IPS-18a (cell line): ENCODE results near the gene FBLL1.
A peak's percentile ranks its signal among the peaks of the same experiment; 100 is the strongest.
"Not testable (repeated sequence)": the region's sequence is repeated elsewhere in the genome, so short reads cannot be mapped to it uniquely, and the experiment has no call there.

Experiments
- H3K27ac ChIP-seq: one replicate; pipeline ENCODE4 v1.5.1; 2013; ENCODE audit warnings: low read length
- H3K27me3 ChIP-seq: one replicate; pipeline ENCODE4 v1.6.1; 2013; ENCODE audit warnings: mild to moderate bottlenecking, low read length; ENCODE audit not compliant: control insufficient read depth, insufficient read depth
- H3K36me3 ChIP-seq: one replicate; pipeline ENCODE4 v1.6.1; 2013; ENCODE audit warnings: low read depth, low read length; ENCODE audit not compliant: control insufficient read depth
- H3K4me1 ChIP-seq: one replicate; pipeline ENCODE4 v1.6.1; 2013; ENCODE audit warnings: low read depth, low read length; ENCODE audit not compliant: control insufficient read depth
- H3K4me3 ChIP-seq: one replicate; pipeline ENCODE4 v1.5.1; 2013; ENCODE audit warnings: low read length
- H3K9ac ChIP-seq: one replicate; pipeline ENCODE4 v1.6.1; 2013; ENCODE audit warnings: mild to moderate bottlenecking, low read length, moderate library complexity
- H3K9me3 ChIP-seq: one replicate; pipeline ENCODE4 v1.6.1; 2013; ENCODE audit warnings: low read depth, low read length; ENCODE audit not compliant: control insufficient read depth

Gene FBLL1

GRCh38 chr5:168562279-168562678 lies 33.2 kb downstream of the FBLL1 start:
- Histone ChIP-seq H3K9ac (no peak overlapping the region), H3K27ac (no peak overlapping the region), H3K9me3 (no peaks in the 10 kb centered on the region), H3K4me1 (no peaks in the 10 kb centered on the region), H3K36me3 (peaks cover 84% of the 10 kb centered on the region), H3K27me3 (no peaks in the 10 kb centered on the region), H3K4me3 (no peak overlapping the region)

- Histone ChIP-seq H3K27ac (no peak overlapping the region), H3K4me1 (no peaks in the 10 kb centered on the region), H3K27me3 (no peaks in the 10 kb centered on the region), H3K9me3 (no peaks in the 10 kb centered on the region), H3K36me3 (peaks cover 79% of the 10 kb centered on the region), H3K4me3 (no peak overlapping the region), H3K9ac (no peak overlapping the region)
These were observed 34.9 kb downstream of the FBLL1 start for GRCh38 chr5:168563959-168564358.

- H3K9ac ChIP-seq, result no peak overlapping the region
- H3K27me3 ChIP-seq, result no peaks in the 10 kb centered on the region
- H3K4me1 ChIP-seq, result no peaks in the 10 kb centered on the region
- H3K36me3 ChIP-seq, result peaks cover 36% of the 10 kb centered on the region
- H3K9me3 ChIP-seq, result no peaks in the 10 kb centered on the region
- H3K27ac ChIP-seq, result no peak overlapping the region
- H3K4me3 ChIP-seq, result no peak overlapping the region
These were observed 39.6 kb downstream of the FBLL1 start for GRCh38 chr5:168568738-168569137.

- no peak overlapping the region for H3K27ac ChIP-seq
- peaks cover under 1% of the 10 kb centered on the region for H3K4me1 ChIP-seq
- H3K4me3 ChIP-seq, result no peak overlapping the region
- peaks cover 19% of the 10 kb centered on the region for H3K36me3 ChIP-seq
- no peak overlapping the region for H3K9ac ChIP-seq
- no peaks in the 10 kb centered on the region for H3K27me3 ChIP-seq
- no peaks in the 10 kb centered on the region for H3K9me3 ChIP-seq
These were observed 41.6 kb downstream of the FBLL1 start for GRCh38 chr5:168570490-168571328.

- H3K9me3 ChIP-seq, H3K36me3 ChIP-seq, H3K4me3 ChIP-seq, H3K27me3 ChIP-seq, H3K27ac ChIP-seq, H3K9ac ChIP-seq: not testable (repeated sequence)
- H3K4me1 ChIP-seq, result peaks cover 16% of the 10 kb centered on the region
These were observed 44.6 kb downstream of the FBLL1 start for GRCh38 chr5:168573663-168574062.

GRCh38 chr5:168574156-168574555 lies 45.1 kb downstream of the FBLL1 start:
- not testable (repeated sequence) for H3K27ac ChIP-seq, H3K27me3 ChIP-seq, H3K9me3 ChIP-seq, H3K4me3 ChIP-seq, H3K9ac ChIP-seq, H3K36me3 ChIP-seq
- peaks cover 16% of the 10 kb centered on the region for H3K4me1 ChIP-seq

GRCh38 chr5:168575391-168576372 lies 46.6 kb downstream of the FBLL1 start:
- Histone ChIP-seq H3K27me3 (no peaks in the 10 kb centered on the region), H3K27ac (no peak overlapping the region), H3K4me3 (peak overlapping the region; percentile 16), H3K4me1 (peaks cover 24% of the 10 kb centered on the region), H3K36me3 (peaks cover 4% of the 10 kb centered on the region), H3K9ac (no peak overlapping the region), H3K9me3 (no peaks in the 10 kb centered on the region)

GRCh38 chr5:168578006-168578405 lies 48.9 kb downstream of the FBLL1 start:
- Histone ChIP-seq H3K36me3 (peaks cover 4% of the 10 kb centered on the region), H3K9ac (peak overlapping the region; percentile 86), H3K27ac (no peak overlapping the region), H3K9me3 (no peaks in the 10 kb centered on the region), H3K27me3 (no peaks in the 10 kb centered on the region), H3K4me1 (peaks cover 24% of the 10 kb centered on the region), H3K4me3 (peak overlapping the region; percentile 98)

- H3K36me3 ChIP-seq, result peaks cover 4% of the 10 kb centered on the region
- peaks cover 24% of the 10 kb centered on the region for H3K4me1 ChIP-seq
- H3K9me3 ChIP-seq, result no peaks in the 10 kb centered on the region
- H3K27me3 ChIP-seq, result no peaks in the 10 kb centered on the region
- H3K4me3 ChIP-seq, result peak within 1 kb of the TSS; percentile 98
- H3K27ac ChIP-seq, result peak within 1 kb of the TSS; percentile 79
- peak within 1 kb of the TSS; percentile 86 for H3K9ac ChIP-seq
These were observed 49.7 kb downstream of the FBLL1 start, which contains the start of gene PANK3 for GRCh38 chr5:168578538-168579487. PANK3 (minus strand) TSS chr5:168579368; CDS start chr5:168579283, 85 bp downstream.

GRCh38 chr5:168579488-168580226 lies 50.6 kb downstream of the FBLL1 start:
- Histone ChIP-seq H3K4me3 (peak overlapping the region; percentile 98), H3K27ac (peak overlapping the region; percentile 79), H3K9ac (peak overlapping the region; percentile 63), H3K27me3 (no peaks in the 10 kb centered on the region), H3K9me3 (no peaks in the 10 kb centered on the region), H3K36me3 (peaks cover 4% of the 10 kb centered on the region), H3K4me1 (peaks cover 24% of the 10 kb centered on the region)
